Stimulated activated CD8-positive, alpha-beta memory T cell treated with anti-CD3 and anti-CD28 coated beads, Interleukin-12 subunit alpha, Interleukin-12 subunit beta, amount 100 ng/mL, for 4 hours (primary cell): ENCODE data around the gene MPZ.
"Not testable (repeated sequence)": the region's sequence is repeated elsewhere in the genome, so short reads cannot be mapped to it uniquely, and the experiment has no call there.

Experiments
- DNase-seq: peaks from one replicate; pipeline ENCODE4 v3.0.0-alpha.2; 2020; ENCODE audit warnings: low read depth

The MPZ gene

DNA sequence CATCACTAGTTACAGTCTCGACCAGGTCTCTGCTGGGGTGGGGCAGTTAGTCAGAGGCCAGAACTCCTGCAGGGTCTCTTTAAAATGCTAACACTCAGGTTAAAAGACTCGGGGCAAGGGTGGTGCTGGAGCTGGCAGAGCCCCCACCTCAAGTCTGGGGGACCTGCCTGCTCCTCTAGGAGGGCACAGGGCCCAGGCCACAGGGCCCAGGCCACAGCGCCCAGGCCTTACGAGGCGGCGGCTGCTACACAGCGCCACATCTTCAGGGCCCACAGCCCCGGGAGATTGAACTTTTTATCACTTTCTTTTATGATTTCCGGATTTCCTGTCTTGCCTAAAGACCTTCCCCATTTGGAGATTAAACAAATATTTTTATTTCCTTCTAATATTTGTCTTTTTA, 10.4 kb downstream of the MPZ start:
- DNase-seq, result no peak

GRCh38 chr1:161298116-161298515, 11.7 kb downstream of the MPZ start:
- DNase-seq, result no peak

- DNase-seq, result no peak
Measured at GRCh38 chr1:161297415-161297814, 12.4 kb downstream of the MPZ start.

DNA sequence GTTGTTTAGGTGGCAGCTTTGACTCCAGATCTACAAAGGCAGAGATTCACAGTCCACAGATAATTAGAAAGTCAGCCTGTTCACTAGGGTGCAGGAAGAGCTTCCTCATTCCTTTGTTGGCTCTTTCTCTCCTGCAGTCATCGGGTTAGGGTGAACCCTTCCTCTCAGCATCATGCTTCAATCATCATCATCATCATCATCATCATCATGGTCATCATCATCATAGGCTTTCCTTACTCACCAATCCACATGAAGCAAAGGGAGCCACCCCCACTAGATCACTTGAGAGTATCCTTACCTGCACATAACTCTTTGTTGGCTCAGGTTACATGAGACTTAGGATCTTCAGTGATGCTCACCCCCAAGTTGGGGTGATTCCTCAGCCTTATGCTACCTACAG, 19.0 kb downstream of the MPZ start:
- DNase-seq, result no peak

DNA sequence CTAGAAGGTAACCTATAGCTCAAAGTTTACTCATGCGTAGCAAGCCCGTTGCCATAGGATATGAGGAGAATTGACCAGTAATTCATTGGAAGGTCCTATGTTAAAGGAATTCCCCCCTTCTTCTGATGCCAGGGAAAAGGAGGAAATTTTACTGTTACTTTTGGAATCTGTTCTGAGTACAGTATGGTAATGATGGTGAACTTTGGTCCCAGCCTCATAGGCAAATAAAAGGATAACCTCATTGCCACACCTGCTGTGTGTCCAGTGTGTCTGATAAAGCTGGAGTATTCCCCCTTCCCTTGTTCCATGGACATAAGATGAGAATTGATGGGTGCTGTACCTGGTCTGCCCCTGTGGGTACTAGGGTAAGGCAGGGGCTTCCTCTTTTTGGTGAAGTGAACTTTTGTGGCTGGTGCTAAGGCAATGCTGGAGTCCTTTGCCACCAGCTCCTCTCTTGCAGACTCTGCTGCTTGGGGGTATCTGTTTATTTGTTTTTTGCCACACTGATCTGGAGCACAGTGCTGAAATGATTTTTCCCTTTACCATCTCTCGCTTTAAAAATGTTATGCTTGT, 22.2 kb downstream of the MPZ start:
- no peak for DNase-seq

DNA sequence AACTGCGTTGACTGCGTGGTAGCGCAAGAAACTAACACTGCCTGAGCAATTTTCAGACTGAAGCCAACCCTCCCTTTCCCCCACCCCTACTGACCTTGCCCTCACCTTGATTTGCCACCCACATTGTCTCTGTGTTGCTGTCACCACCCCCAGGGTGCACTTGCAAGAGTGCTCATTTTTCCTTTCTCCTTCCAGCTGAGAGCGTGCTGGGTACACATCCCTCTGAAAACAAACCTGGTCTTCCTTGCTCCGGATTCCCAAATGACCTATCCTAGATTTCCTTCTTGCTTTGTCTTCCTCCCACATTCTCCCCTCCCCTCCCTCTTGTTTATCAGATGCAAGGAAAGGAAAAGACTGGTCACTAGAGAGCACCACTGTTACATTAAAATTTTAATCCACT, 24.2 kb downstream of the MPZ start:
- DNase-seq, result no peak

DNA sequence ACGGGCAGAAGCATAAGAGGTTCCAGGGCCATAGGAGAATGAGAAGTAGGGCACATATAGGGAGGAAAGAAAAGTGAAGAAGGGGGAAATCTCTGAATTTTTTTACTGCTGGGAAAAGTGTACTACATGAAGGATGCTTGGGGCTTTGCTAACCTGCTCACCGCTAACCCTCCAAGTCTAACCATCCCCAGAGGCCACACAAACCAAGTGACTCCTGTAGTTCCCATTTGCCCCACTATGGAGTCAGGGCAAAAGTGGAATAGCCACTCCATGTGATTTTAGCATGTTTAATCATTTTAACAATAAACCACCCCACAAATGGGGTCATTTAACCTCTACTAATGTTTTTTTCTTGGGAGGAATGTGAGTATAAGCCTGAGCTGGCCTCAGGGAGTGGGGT, 24.7 kb downstream of the MPZ start:
- no peak for DNase-seq

- no peak for DNase-seq
Measured at GRCh38 chr1:161282991-161283390, 26.8 kb downstream of the MPZ start.

- DNase-seq, result no peak
Measured at GRCh38 chr1:161274874-161275273, 34.9 kb downstream of the MPZ start.

- no peak for DNase-seq
Measured at GRCh38 chr1:161273402-161273801, 36.4 kb downstream of the MPZ start.

DNA sequence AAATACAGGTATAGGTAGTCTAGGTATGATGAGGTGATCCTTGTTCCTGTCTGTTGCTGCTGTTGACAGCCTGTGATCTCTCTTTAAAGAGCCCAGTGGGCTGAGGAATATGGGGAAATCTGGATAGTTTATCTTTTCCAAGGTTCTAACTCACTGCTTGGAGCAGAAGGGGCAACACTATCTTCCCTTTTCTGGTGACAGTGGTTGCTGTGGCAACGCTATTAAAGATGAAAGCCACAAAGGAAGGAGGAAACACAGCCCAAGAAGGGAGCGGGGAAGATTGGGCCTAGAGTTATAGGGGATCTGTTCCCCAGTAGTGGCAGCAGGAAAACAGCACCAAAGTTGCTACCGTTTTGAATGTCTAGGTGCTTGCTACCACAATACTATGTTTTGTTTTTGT, 42.4 kb downstream of the MPZ start:
- no peak for DNase-seq

GRCh38 chr1:161266836-161267235, 42.9 kb downstream of the MPZ start:
- DNase-seq, result no peak

GRCh38 chr1:161266202-161266601, 43.6 kb downstream of the MPZ start:
- no peak for DNase-seq

DNA sequence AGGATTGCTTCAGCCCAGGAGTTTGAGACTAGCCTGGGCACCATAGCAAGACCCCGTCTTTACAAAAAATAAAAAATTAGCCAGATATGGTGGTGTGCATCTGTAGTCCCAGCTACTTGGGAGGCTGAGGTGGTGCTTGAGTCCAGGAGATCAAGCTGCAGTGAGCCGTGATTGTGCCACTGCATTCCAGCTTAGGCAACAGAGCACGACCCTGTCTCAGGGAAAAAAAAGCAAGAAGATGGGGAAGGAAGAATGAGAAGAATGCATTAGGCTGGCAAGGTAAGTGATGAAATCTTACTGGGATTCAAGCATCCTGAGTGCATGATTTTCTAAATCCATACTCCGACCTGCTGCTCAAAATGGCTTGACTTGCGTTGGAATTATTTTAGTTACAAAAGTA, 44.5 kb downstream of the MPZ start:
- DNase-seq, result no peak

DNA sequence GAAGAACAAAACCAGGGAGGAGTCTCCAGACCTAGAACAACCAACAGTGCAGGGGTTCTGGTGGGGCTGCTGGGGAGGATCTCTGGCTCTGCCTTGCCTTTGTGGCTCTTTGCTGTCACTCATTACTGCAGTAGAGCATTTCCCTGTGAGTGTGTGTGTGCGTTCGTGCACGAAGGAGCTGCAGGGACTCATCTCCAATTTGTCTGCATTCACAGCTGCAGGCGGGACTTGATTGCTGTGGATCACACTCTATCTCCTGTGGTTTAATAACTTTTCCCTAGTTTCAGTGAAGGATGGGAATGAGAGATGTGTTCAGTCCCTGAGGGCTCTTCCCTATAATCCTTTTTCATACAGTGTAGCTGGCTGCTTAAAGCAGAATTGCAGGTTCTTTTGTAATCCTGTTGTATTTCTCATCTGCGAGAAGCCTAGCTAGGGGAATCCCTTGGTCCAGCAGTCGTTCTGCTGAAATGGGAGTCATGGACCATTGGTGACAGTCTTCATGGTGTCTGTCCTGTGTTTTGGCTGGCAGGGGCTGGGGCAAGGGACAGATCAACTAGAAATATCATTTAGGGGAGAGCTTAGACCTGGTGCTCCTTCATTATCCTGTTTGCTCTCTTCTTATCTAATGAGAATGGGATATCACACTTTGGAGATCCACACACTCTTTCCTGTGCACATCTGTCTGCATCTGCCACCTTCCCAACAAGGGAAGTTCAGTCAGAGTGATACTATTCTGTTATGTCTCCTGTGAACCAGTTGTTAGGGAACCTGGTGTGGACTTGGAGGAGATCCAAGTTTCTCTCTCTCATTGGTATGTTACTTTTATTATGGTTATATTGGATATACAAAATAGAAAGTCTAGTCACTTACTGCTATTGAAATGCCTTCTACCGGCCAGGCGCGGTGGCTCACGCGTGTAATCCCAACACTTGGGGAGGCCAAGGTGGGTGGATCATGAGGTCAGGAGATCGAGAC, 48.2 kb downstream of the MPZ start:
- no peak for DNase-seq

DNA sequence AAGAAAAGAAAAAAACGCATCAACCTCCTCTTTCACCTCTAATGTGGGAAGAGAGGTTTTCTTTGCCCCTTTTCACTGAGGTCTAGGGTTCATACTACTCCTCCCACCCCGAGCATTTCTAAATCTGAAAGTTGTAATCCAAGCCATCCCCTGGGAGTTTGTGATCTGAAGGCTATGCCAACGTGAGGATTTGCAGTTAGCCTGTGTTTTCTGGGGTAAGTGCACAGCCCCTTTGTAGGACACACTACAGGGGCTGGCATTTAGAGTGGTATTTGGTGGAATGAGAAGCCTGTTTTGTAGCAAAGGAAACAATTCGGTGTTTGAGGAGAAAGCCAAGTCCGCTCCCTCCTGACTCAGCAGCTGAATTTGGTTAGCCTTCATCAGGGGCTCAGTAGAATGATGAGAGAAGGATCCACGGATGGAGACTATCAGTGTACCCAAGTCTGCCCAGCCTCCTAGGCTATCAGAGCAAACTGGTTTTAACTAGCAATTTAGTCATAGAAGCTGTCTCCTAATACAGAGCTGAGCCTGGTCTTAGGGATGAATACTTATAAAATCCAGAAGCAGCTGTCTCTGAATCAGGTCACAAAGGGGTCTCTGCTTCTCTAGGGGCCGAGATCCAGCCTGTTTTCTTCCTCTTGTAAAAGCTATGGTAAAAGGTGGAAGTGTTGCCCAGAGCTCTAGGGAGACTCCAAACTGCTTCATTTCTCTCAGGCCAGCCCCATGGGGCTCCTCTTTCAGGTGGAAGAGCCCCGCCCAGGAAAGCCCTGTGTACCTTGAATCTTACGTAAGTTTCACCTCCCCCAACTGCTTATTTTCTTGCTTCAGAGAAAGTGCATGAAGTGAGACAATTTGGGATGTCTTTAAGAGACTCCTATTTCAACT, 49.1 kb downstream of the MPZ start:
- no peak for DNase-seq

GRCh38 chr1:161259765-161260164, 50.0 kb downstream of the MPZ start:
- no peak for DNase-seq

GRCh38 chr1:161259345-161259702, 50.4 kb downstream of the MPZ start:
- DNase-seq, result no peak

- peak; percentile 15 for DNase-seq
Measured at GRCh38 chr1:161258439-161259344, 51.1 kb downstream of the MPZ start, which contains the start of gene PCP4L1. TSS of gene PCP4L1 (plus strand) at chr1:161258745. CDS start at chr1:161258975, 230 bp downstream.

DNA sequence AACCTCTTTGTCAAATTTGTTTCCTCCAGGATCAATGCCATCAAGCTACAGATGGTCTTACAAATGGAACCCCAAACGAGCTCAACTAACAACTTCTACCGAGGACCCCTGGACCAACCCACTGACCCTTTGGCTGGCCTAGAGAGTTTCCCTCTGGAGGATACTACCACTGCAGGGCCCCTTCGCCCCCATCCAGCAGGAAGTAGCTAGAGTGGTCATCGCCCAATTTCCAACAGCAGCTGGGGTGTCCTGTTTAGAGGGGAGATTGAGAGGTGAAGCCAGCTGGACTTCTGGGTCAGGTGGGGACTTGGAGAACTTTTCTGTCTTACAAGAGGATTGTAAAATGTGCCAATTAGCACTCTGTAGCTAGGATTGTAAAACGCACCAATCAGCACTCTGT, 52.7 kb downstream of the MPZ start:
- not testable (repeated sequence) for DNase-seq

GRCh38 chr1:161255955-161256520, 53.7 kb downstream of the MPZ start:
- not testable (repeated sequence) for DNase-seq
